HG02610 (cell line): ENCODE data around the gene PPP2R2B.
"Not testable (repeated sequence)": the region's sequence is repeated elsewhere in the genome, so short reads cannot be mapped to it uniquely, and the experiment has no call there.

Experiments used
- ATAC-seq: cut with Tn5 transposase; IDR thresholded peaks from one replicate; pipeline ENCODE4 v1.9.1; 2021; ENCODE audit warnings: mild to moderate bottlenecking, moderate library complexity; ENCODE audit not compliant: unreplicated experiment

Gene PPP2R2B

GRCh38 chr5:146748533-146748932 lies 130.0 kb downstream of the PPP2R2B start:
- no peak for ATAC-seq

DNA sequence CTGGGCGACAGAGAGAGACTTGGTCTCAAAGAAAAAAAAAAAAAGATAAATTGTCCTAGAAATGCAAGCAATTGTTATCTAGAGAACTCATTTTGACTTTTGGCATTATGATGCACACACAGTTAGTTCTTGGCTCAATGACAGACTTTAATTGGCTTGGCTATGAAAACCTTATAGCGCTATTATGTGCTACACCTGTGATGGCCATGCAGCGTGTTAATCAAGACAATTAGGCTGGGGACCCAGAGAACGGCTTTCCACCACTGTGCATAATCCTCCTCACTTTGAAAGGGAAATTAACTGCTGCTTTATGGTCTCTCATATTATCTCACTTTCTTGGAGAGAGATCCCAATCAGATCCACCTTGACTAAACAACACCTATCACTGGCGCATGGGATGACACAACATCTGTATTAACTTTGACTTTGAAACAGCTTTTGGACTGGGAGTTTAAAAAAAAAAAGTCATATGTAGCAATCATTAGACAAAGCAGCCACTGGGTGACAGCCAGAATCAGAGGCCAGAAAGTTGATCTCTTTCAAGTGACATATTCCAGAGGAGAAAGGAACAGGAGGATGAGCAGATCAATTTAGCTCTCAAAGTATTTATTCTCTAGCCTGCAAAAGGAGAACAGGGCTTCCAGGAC lies 132.5 kb downstream of the PPP2R2B start:
- ATAC-seq, result no peak

DNA sequence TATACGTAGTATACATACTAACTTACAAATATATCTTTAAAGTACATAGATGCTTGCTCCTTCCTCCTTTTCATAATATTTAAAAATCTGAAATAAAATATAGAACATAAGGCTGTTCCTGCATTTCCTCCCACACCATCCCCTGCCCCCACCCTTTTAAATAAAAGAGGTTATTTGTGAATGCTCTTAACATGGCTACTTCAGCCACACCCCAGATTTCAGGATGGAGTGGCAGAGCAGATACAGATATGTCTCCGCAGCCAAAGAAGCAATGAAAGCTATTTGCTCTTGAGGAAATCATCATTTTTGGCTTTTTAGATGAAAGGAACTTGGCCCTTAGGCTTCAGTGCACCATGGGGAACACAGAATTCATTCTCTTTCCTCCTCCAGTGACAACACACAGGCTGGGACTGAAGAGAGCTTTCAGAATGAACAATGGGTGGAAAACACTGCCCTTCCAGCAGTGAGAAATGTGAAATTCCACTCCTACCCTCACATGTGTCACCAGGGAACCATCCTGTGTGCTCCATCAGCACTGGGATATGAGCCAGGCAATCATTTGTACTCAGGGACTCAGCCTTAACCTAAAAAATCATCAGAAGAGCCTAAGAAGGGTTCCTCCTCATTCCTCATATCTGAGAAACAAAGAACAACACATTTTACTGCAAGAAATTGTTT lies 134.3 kb downstream of the PPP2R2B start:
- ATAC-seq, result no peak

DNA sequence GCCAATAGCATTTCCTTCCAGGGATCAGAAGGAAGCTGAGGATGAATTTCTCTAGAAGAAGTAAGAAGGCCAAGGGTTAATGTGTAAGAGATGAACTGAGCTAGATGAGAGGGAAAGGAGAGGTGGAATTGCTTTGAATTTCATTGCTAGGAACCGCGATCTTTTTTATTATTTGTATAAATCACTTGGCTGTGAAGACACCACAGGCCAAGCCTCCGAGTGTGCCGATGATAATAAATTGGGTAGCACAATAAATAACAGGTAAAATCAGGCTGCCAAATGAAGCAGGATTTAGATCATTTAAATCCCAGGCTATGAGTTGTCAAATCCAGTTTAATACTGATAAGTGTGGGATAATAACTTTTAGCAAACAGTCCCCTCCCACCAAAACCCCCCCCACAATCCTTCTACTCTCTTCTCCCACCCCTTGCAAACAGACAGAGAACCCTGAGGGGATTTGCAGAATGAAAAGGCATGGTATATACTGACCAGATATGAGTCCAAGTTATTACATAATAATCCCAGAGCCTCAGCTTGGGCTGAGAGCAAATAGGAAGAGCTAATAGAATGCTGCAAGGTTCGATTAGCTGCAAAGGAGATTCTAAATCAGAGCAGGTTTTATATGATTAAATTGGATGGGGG lies 143.5 kb downstream of the PPP2R2B start:
- ATAC-seq, result no peak

- no peak for ATAC-seq
Measured at GRCh38 chr5:146732962-146733361, 145.6 kb downstream of the PPP2R2B start.

DNA sequence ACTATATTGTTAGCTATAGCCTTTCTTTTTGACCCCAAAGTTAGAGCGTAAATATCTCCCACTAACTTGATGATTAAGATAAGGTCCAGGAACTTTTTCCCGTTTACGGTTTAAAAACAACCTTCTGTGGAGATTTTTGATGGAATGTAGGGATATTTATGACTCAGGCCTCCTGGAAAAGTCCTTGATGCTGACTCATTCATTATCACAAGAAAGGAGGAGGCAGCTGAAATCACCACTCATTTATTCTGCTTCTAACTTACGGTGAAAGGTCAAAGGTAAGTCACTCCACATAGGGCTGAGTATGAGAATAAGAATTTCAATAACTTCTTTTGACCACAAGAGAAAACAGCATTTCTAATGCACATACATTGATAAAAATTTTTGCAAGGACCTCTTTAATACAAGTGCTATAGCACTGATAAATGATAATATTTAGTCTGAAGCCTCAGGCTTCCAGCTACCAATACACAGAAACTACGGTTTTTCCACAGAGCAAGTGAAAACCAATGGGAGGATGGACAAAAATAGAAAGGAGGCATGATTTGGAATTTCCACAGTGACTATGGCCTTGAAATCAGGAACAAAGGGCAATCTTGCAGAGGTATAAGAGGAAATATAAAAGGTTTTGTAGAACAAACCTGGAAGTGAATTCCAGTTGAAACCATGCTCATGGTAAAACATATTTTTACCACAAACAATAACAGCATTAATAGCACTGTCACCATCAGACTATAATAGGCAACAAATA lies 146.5 kb downstream of the PPP2R2B start:
- ATAC-seq, result no peak

DNA sequence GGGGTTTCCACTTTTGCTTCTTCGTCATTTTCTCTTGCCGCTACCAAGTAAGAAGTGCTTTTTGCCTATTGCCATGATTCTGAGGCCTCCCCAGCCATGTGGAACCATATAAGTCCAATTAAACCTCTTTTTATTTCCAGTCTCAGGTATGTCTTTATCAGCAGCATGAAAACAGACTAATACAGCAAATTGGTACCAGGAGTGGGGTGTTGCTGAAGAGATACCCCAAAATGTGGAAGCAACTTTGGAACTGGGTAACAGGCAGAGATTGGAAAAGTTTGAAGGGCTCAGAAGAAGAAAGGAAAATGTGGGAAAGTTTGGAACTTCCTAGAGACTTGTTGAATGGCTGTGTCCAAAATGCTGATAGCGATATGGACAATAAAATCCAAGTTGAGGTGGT lies 149.8 kb downstream of the PPP2R2B start:
- ATAC-seq, result not testable (repeated sequence)

DNA sequence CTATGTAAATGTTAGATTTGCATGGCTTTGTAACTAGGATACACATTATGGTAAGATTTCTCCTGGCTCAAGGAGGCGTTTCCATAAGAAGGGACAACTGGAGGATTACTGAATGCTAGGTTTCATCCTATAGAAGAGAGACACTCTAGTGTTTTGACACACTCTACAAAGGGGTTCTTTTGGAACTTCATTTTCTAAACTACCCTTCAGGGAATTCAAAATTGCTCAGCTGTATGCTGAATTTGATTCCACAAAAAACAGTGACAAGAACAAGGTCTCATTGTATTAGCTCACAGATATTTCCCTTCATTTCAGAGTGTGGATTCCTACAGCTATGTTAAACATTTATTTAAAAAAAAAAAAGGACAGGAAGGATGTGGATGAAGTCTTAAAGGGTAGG lies 151.7 kb downstream of the PPP2R2B start:
- ATAC-seq, result no peak

- no peak for ATAC-seq
Measured at GRCh38 chr5:146726020-146726419, 152.5 kb downstream of the PPP2R2B start.

DNA sequence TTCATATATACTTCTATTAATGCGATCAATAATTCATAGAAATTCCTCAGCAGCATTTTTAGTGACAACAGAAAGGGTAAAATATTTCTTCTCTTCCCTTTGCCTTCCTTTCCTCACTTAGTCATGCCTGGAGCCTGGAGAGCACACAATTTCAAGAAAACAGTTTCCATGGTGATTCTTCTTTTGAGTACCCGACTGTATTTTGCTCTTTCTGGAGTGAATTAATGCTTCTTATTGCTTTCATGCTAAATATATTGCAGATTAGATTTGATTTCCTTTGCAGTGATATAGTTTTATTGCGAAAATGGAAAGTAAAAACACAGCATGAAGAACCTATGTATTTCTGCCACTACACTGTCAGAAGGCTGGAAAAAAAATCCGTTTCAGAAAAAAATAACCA lies 153.5 kb downstream of the PPP2R2B start:
- no peak for ATAC-seq

- no peak for ATAC-seq
Measured at GRCh38 chr5:146722361-146722779, 156.2 kb downstream of the PPP2R2B start.

DNA sequence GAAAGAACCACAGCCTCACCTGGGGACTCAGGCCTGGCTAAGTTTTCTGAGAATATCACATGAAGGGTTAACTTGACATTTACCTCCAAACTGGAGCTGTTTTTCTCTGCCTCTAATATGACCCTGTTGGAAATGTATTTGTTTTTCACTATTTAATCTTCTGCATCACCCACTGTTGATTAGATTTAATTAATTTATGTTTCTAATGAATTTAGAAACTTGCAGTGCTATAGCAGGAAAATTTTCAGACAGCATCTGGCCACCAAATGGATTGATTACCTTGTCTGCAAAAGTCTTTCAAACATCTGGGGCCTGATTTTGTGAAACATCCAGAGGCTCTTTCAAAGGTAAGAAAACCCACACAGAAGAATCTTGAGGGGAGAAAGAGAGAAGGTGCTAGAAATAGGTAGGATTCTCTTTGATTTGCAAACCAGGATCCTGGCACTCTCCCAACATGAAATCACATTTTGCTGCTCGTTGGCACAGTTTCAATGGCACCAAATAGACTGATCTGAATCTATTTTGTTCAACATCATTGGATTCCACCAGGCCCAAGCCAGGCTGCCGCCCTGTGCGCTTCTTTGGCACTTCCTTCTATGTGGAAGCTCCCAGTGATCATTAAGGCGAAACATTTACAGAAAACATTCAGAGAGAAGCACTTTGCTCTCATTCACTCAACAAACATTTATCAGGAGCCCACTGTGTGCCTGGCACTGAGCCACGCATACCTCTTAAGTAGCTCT lies 157.3 kb downstream of the PPP2R2B start:
- ATAC-seq, result no peak

- no peak for ATAC-seq
Measured at GRCh38 chr5:146720107-146720506, 158.4 kb downstream of the PPP2R2B start.

GRCh38 chr5:146719179-146719578 lies 159.4 kb downstream of the PPP2R2B start:
- no peak for ATAC-seq

GRCh38 chr5:146718609-146719008 lies 159.9 kb downstream of the PPP2R2B start:
- ATAC-seq, result no peak

DNA sequence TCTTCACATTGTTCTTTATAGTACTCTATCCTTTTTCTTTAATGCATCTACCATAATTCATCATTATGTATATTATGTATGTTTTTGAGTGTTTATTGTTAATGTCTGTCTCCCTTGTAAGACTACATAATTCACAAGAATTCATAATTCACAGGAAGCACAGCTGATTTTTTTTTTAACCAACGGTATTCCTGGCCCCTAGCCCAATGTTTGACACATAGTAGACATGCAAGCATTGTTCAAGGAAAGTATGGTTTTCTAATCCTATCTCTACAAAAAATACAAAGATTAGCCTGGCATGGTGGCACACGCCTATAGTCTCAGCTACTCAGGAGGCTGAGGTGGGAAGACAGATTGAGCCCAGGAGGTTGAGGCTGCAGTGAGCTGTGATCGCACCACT lies 160.6 kb downstream of the PPP2R2B start:
- no peak for ATAC-seq

- no peak for ATAC-seq
Measured at GRCh38 chr5:146716636-146717035, 161.9 kb downstream of the PPP2R2B start.

GRCh38 chr5:146710348-146710747 lies 168.2 kb downstream of the PPP2R2B start:
- no peak for ATAC-seq

- ATAC-seq, result no peak
Measured at GRCh38 chr5:146707316-146707715, 171.2 kb downstream of the PPP2R2B start.

DNA sequence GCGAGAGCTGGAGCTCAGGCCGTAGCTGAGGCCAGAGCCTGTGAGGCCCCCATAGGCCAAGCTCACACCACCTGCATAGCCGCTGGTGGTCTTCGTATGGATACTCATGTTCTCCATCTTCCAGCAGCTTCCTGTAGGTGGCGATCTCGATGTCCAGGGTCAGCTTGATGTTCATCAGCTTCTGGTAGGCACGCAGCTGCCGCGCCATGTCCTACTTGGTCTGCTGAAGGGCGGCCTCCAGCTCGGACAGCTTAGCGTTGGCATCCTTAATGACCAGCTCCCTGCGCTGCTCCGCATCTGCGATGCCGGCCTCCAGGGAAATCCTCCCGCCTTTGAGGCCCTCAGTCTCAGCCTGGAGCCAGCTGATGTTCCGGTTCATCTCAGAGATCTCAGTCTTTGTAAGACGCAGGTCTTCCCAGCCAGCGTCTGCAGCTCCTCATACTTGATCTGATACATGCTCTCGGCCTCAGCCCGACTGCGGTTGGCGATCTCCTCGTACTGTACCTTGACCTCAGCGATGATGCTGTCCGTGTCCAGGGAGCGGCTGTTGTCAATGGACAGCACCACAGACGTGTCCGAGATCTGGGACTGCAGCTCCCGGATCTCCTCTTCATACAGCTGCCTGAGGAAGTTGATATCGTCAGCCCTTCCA lies 172.1 kb downstream of the PPP2R2B start:
- no peak for ATAC-seq
